A673 (cell line): ENCODE results near the gene TESK2.

Experiments used
- CTCF ChIP-seq: fragments of 300-800, 200-600 bp; sonication (generic); conservative IDR thresholded peaks from 2 replicates; pipeline ENCODE4 v1.5.1; 2017; ENCODE audit warnings: low read depth, mild to moderate bottlenecking, antibody characterized with exemption, low read length, moderate library complexity, mixed read lengths
- EZH2 ChIP-seq: fragments of 200-600 bp; sonication (generic); IDR thresholded peaks from 2 replicates; pipeline ENCODE4 v1.6.1; 2017; ENCODE audit warnings: borderline replicate concordance, low read depth, mild to moderate bottlenecking, mixed read lengths, antibody characterized with exemption, low read length; ENCODE audit not compliant: poor library complexity, severe bottlenecking

- no peak for TF ChIP-seq CTCF
- no peak for TF ChIP-seq EZH2
Measured at GRCh38 chr1:45526135-45526644, 35.2 kb upstream of the TESK2 start.
